Measurements from ENCODE around the gene ETV2.

DNA sequence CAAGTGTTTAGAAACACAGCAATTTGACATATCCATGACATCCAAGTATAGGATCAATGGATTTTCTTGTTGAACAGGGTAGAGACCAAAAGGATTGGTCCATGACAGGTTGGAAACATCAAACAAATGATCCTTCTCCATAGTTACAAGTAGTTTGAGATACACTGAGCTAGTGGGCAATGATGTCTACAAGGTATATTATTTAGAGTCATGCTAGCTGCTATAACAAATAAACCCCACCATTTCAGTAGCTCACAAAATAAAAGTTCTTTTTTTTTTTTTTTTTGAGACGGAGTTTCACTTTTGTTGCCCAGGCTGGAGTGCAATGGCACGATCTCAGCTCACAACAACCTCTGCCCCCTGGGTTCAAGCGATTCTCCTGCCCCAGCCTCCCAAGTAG lies 33.9 kb upstream of the ETV2 start:
- TF ChIP-seq, protein P1, sequence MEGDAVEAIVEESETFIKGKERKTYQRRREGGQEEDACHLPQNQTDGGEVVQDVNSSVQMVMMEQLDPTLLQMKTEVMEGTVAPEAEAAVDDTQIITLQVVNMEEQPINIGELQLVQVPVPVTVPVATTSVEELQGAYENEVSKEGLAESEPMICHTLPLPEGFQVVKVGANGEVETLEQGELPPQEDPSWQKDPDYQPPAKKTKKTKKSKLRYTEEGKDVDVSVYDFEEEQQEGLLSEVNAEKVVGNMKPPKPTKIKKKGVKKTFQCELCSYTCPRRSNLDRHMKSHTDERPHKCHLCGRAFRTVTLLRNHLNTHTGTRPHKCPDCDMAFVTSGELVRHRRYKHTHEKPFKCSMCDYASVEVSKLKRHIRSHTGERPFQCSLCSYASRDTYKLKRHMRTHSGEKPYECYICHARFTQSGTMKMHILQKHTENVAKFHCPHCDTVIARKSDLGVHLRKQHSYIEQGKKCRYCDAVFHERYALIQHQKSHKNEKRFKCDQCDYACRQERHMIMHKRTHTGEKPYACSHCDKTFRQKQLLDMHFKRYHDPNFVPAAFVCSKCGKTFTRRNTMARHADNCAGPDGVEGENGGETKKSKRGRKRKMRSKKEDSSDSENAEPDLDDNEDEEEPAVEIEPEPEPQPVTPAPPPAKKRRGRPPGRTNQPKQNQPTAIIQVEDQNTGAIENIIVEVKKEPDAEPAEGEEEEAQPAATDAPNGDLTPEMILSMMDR (IDR thresholded peaks at IDR 0.05), result no peak
- TF ChIP-seq POLR2A (IDR thresholded peaks at IDR 0.05), result no peak

All from right lobe of liver (tissue), 4 donors.